Neuronal stem cell (in vitro differentiated cells): Measurements from ENCODE around the gene POLE2. TPM values are rescaled to one million over a fixed set of nuclear protein-coding genes. Genes with fewer than 3 reads are reported as not detected.
"Not testable (repeated sequence)": the region's sequence is repeated elsewhere in the genome, so short reads cannot be mapped to it uniquely, and the experiment has no call there.

Source experiments
- DNase-seq: peaks from one replicate; pipeline ENCODE4 v3.0.0-alpha.2; 2013; ENCODE audit warnings: low spot score
- H2AFZ ChIP-seq: one replicate; pipeline ENCODE4 v1.6.1; 2013; ENCODE audit warnings: mild to moderate bottlenecking, low read length, inconsistent platforms
- H2AK5ac ChIP-seq: 2 replicates; pipeline ENCODE4 v1.6.1; 2013; ENCODE audit warnings: low read depth, mild to moderate bottlenecking, inconsistent platforms, low read length, moderate library complexity, mixed read lengths
- H2BK120ac ChIP-seq: 2 replicates; pipeline ENCODE4 v1.6.1; 2013; ENCODE audit warnings: low read depth, mild to moderate bottlenecking, inconsistent platforms, low read length, moderate library complexity, mixed read lengths
- H2BK12ac ChIP-seq: one replicate; pipeline ENCODE4 v1.6.1; 2013; ENCODE audit warnings: low read length, inconsistent platforms
- H2BK15ac ChIP-seq: 2 replicates; pipeline ENCODE4 v1.6.1; 2013; ENCODE audit warnings: mild to moderate bottlenecking, low read length, inconsistent platforms, mixed read lengths
- H2BK5ac ChIP-seq: one replicate; pipeline ENCODE4 v1.6.1; 2013; ENCODE audit warnings: inconsistent platforms, mild to moderate bottlenecking, low read length, moderate library complexity
- H3K14ac ChIP-seq: one replicate; pipeline ENCODE4 v1.6.1; 2013; ENCODE audit warnings: low read length, inconsistent platforms
- H3K18ac ChIP-seq: 2 replicates; pipeline ENCODE4 v1.6.1; 2013; ENCODE audit warnings: low read length, inconsistent platforms
- H3K23ac ChIP-seq: 2 replicates; pipeline ENCODE4 v1.6.1; 2013; ENCODE audit warnings: low read depth, mild to moderate bottlenecking, mixed read lengths, low read length, inconsistent platforms; ENCODE audit not compliant: poor library complexity
- H3K27ac ChIP-seq: replicated peaks from 3 replicates; pipeline ENCODE4 v1.5.1; 2013; ENCODE audit warnings: low read length, inconsistent platforms
- H3K27me3 ChIP-seq, 3 experiments: 2 replicates each; pipeline ENCODE4 v1.6.1; 2013; ENCODE audit warnings: low read length in 3 of 3, mild to moderate bottlenecking in 2 of 3, inconsistent platforms in 1 of 3, low read depth in 1 of 3, mixed read lengths in 1 of 3, moderate library complexity in 1 of 3; ENCODE audit not compliant: control insufficient read depth in 3 of 3, insufficient read depth in 3 of 3
- H3K36me3 ChIP-seq, 2 donors: replicated peaks in 1 of 2; 2 replicates each; pipeline ENCODE4 v1.6.1; 2013; ENCODE audit warnings: low read length in 2 of 2; ENCODE audit not compliant: control insufficient read depth in 2 of 2, insufficient read depth in 2 of 2
- H3K4ac ChIP-seq: 2 replicates; pipeline ENCODE4 v1.6.1; 2013; ENCODE audit warnings: inconsistent platforms, mild to moderate bottlenecking, low read length, moderate library complexity
- H3K4me1 ChIP-seq, 2 donors: 1 replicate in 1 of 2; 2 replicates in 1 of 2; pipeline ENCODE4 v1.6.1; 2013; ENCODE audit warnings: low read length in 2 of 2, low read depth in 1 of 2; ENCODE audit not compliant: control insufficient read depth in 2 of 2, insufficient read depth in 1 of 2
- H3K4me2 ChIP-seq: one replicate; pipeline ENCODE4 v1.6.1; 2013; ENCODE audit warnings: mild to moderate bottlenecking, low read length, inconsistent platforms; ENCODE audit not compliant: insufficient read depth, poor library complexity, severe bottlenecking
- H3K4me3 ChIP-seq, 2 donors: 2 replicates each; pipeline ENCODE4 v1.5.1; 2013; ENCODE audit warnings: low read length in 2 of 2, mild to moderate bottlenecking in 2 of 2, inconsistent platforms in 1 of 2, moderate library complexity in 1 of 2
- H3K79me1 ChIP-seq: one replicate; pipeline ENCODE4 v1.6.1; 2013; ENCODE audit warnings: low read depth, mild to moderate bottlenecking, inconsistent platforms, low read length, moderate library complexity
- H3K9ac ChIP-seq: one replicate; pipeline ENCODE4 v1.6.1; 2013; ENCODE audit warnings: mild to moderate bottlenecking, low read depth, low read length, inconsistent platforms; ENCODE audit not compliant: poor library complexity
- H3K9me3 ChIP-seq, 2 donors: replicated peaks in 1 of 2; 2 replicates each; pipeline versions ENCODE3 to v1.6.1; 2013; ENCODE audit warnings: low read length in 2 of 2, mild to moderate bottlenecking in 2 of 2, inconsistent platforms in 1 of 2, low read depth in 1 of 2, mixed read lengths in 1 of 2, moderate library complexity in 1 of 2; ENCODE audit not compliant: control insufficient read depth in 2 of 2, insufficient read depth in 1 of 2
- H4K8ac ChIP-seq: one replicate; pipeline ENCODE4 v1.6.1; 2013; ENCODE audit warnings: low read depth, mild to moderate bottlenecking, inconsistent platforms, low read length, moderate library complexity
- H4K91ac ChIP-seq: one replicate; pipeline ENCODE4 v1.6.1; 2013; ENCODE audit warnings: low read length, low read depth, mild to moderate bottlenecking, inconsistent platforms; ENCODE audit not compliant: poor library complexity
- WGBS, 2 donors: extraction: QIAGEN DNeasy Blood & Tissue Kit; methylation state at CpG; one replicate each; pipeline ENCODE4 v1.1.7; 2013; ENCODE audit warnings: missing lambda C conversion rate in 2 of 2, mixed read lengths in 1 of 2; ENCODE audit not compliant: insufficient read length in 2 of 2, insufficient replicate concordance in 1 of 2; ENCODE audit errors: extremely low coverage in 2 of 2; 5-methylcytosine and 5-hydroxymethylcytosine counted together
- polyA plus RNA-seq, 2 experiments: library from polyadenylated mRNA; stranded (reverse); fragments of 200-250 nt; gene quantifications; one replicate each; pipeline ENCODE4 v1.2.3, GENCODE V29; 2013

POLE2 gene, protein sequence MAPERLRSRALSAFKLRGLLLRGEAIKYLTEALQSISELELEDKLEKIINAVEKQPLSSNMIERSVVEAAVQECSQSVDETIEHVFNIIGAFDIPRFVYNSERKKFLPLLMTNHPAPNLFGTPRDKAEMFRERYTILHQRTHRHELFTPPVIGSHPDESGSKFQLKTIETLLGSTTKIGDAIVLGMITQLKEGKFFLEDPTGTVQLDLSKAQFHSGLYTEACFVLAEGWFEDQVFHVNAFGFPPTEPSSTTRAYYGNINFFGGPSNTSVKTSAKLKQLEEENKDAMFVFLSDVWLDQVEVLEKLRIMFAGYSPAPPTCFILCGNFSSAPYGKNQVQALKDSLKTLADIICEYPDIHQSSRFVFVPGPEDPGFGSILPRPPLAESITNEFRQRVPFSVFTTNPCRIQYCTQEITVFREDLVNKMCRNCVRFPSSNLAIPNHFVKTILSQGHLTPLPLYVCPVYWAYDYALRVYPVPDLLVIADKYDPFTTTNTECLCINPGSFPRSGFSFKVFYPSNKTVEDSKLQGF
- 28.3 TPM for polyA plus RNA-seq (2013, experiment 1 of 2)
- 28.5 TPM for polyA plus RNA-seq (2013, experiment 2 of 2)

DNA sequence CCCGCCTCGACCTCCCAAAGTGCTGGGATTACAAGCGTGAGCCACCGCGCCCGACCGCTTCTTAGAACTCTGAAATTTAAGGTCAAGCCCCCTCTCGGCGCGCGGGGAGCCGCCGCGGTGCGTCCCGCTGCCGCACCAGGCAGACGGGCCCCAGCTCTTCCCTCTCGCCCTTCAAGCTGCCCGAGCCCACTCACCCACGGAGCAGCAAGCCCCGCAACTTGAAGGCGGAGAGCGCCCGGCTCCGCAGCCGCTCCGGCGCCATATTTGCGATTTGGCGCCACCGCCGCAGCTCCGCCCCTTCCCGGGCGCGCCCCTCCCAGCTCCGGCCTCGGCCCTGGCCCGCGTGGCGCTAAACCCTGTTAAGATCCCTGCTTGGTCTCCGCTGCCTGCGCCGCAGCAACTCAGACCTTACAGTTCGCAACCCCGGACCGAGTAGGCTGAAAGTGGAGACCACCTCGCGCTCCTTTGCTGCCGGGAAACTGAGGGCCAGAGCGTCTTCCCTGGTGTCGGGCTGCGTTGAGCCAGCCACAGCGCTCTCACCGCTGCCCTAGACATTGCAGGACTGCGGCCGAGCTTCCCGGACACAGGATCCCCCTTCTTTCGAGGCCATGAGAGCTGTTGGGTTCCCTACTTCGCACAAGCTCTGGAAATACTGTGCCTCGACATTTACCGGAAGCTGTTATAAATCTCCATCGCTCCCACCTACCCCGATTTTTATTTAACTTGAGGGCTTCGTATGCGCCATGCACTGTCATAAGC lies at the start of gene POLE2:
Gene POLE2, minus strand, starts transcription at position 273 of the 759 bp plus-strand sequence. Its CDS starts 11 bp downstream, at position 262.
- H4K8ac ChIP-seq: peak within 1 kb of the TSS; percentile 43
- H2BK5ac ChIP-seq: peak within 1 kb of the TSS; percentile 97

DNA sequence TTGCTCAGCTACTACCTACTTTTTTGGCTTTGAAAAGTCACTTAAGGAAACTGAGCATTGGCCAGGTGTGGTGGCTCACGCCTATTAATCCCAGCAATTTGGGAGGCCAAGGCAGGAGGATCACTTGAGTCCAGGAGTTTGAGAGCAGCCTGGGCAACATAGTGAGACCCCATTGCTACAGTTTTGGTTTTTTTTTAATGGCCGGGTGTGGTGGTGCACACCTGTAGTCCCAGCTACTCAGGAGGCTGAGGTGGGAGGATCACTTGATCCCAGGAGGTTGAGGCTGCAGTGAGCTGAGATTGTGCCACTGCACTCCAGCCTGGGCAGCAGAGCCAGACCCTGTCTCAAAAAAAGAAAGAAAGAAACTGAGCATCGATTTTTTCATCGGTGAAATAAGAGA lies 47.7 kb upstream of the POLE2 start:
- not testable (repeated sequence) for H3K9me3 ChIP-seq, H2AFZ ChIP-seq, H3K4me2 ChIP-seq, H3K27me3 ChIP-seq, H3K23ac ChIP-seq, DNase-seq, H3K4ac ChIP-seq, H2AK5ac ChIP-seq, H2BK5ac ChIP-seq, H3K9ac ChIP-seq, H2BK12ac ChIP-seq, H3K4me1 ChIP-seq, H3K14ac ChIP-seq, H2BK15ac ChIP-seq, H3K18ac ChIP-seq, H3K36me3 ChIP-seq, H3K4me3 ChIP-seq, H4K91ac ChIP-seq, H2BK120ac ChIP-seq, H4K8ac ChIP-seq, H3K27ac ChIP-seq, H3K79me1 ChIP-seq
- WGBS, 2 donors: no CpG with 5 or more reads among the region's 4 CpGs

More for the DNA sequence above, at the start of gene POLE2:
- Histone ChIP-seq H3K36me3 (peaks cover 0 to 22% of the 10 kb centered on the region in 2 donors), H2BK15ac (peak within 1 kb of the TSS; percentile 79), H3K4ac (peak within 1 kb of the TSS; percentile 38), H3K9me3 (no peaks in the 10 kb centered on the region), H2BK120ac (peak within 1 kb of the TSS; percentile 96), H2AK5ac (no peak within 1 kb of the TSS), H3K4me2 (peak within 1 kb of the TSS; percentile 57), H2AFZ (peak within 1 kb of the TSS; percentile 94), H3K23ac (peak within 1 kb of the TSS; percentile 85), H3K18ac (peak within 1 kb of the TSS; percentile 99), H3K9ac (peak within 1 kb of the TSS; percentile 93), H3K27me3 (peaks cover 0 to 7% (median 0%) of the 10 kb centered on the region in 3 experiments), H3K4me1 (peaks cover 3 to 7% of the 10 kb centered on the region in 2 donors), H3K14ac (peak within 1 kb of the TSS; percentile 94), H4K91ac (peak within 1 kb of the TSS; percentile 85), H3K4me3 (peak within 1 kb of the TSS; percentile 83 to 98), H3K27ac (peak within 1 kb of the TSS; percentile 91), H3K79me1 (peaks cover 3% of the 10 kb centered on the region), H2BK12ac (peak within 1 kb of the TSS; percentile 97)
- WGBS, 2 donors: no CpG with 5 or more reads among the region's 67 CpGs
- DNase-seq: peak; percentile 69

DNA sequence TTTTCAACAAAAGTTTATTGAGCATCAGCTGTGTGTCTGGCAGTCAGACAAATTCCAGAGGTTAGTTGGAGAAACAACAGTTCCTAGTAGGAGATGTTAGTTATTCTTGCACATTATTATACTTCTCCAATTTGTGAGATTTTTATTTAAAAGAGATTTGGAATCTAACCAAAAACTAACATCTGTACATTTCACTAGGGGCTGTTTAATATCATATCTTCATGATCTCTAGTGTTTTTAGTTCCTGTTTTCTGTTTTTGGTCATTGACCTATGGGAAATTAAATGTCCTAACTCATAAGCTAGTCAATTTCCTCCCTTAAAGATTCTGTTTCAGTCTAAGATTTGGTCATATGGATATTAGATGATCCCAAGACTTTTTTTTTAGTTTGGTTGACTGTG lies 45.8 kb upstream of the POLE2 start:
- Histone ChIP-seq H3K36me3 (no peaks in the 10 kb centered on the region), H3K4me2 (no peak overlapping the region), H3K4ac (no peak overlapping the region), H3K79me1 (no peaks in the 10 kb centered on the region), H4K8ac (no peak overlapping the region), H3K4me1 (no peaks in the 10 kb centered on the region), H3K18ac (no peak overlapping the region), H2BK5ac (no peak overlapping the region), H3K4me3 (no peak overlapping the region), H3K9me3 (no peaks in the 10 kb centered on the region), H3K27ac (no peak overlapping the region), H3K14ac (no peak overlapping the region), H3K23ac (no peak overlapping the region), H2BK12ac (no peak overlapping the region), H3K27me3 (peaks cover 0 to 4% (median 0%) of the 10 kb centered on the region in 3 experiments), H4K91ac (no peak overlapping the region), H2AFZ (no peak overlapping the region), H2BK120ac (no peak overlapping the region), H3K9ac (no peak overlapping the region), H2AK5ac (no peak overlapping the region), H2BK15ac (no peak overlapping the region)
- no peak for DNase-seq

GRCh38 chr14:49732896-49733295 lies 44.9 kb upstream of the POLE2 start:
- Histone ChIP-seq H2BK12ac (no peak overlapping the region), H4K8ac (no peak overlapping the region), H3K36me3 (no peaks in the 10 kb centered on the region), H3K27me3 (peaks cover 0 to 8% (median 0%) of the 10 kb centered on the region in 3 experiments), H3K9me3 (no peaks in the 10 kb centered on the region), H3K18ac (no peak overlapping the region), H3K27ac (no peak overlapping the region), H3K14ac (no peak overlapping the region), H2AK5ac (no peak overlapping the region), H4K91ac (no peak overlapping the region), H3K9ac (no peak overlapping the region), H3K79me1 (no peaks in the 10 kb centered on the region), H3K4me3 (no peak overlapping the region), H3K23ac (no peak overlapping the region), H2BK15ac (no peak overlapping the region), H3K4me1 (no peaks in the 10 kb centered on the region), H3K4ac (no peak overlapping the region), H2BK120ac (no peak overlapping the region), H2AFZ (no peak overlapping the region), H3K4me2 (no peak overlapping the region), H2BK5ac (no peak overlapping the region)
- no peak for DNase-seq
- WGBS, 2 donors: no CpG with 5 or more reads among the region's 3 CpGs
